GM10847 (cell line): ENCODE measurements around the gene C9orf85.

ENCODE experiments used
- POLR2A ChIP-seq: IDR thresholded peaks from 2 replicates; pipeline ENCODE4 v1.6.1; 2011; ENCODE audit not compliant: insufficient read length; ENCODE audit errors: extremely low read depth

C9orf85 gene, protein sequence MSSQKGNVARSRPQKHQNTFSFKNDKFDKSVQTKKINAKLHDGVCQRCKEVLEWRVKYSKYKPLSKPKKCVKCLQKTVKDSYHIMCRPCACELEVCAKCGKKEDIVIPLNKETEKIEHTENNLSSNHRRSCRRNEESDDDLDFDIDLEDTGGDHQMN

DNA sequence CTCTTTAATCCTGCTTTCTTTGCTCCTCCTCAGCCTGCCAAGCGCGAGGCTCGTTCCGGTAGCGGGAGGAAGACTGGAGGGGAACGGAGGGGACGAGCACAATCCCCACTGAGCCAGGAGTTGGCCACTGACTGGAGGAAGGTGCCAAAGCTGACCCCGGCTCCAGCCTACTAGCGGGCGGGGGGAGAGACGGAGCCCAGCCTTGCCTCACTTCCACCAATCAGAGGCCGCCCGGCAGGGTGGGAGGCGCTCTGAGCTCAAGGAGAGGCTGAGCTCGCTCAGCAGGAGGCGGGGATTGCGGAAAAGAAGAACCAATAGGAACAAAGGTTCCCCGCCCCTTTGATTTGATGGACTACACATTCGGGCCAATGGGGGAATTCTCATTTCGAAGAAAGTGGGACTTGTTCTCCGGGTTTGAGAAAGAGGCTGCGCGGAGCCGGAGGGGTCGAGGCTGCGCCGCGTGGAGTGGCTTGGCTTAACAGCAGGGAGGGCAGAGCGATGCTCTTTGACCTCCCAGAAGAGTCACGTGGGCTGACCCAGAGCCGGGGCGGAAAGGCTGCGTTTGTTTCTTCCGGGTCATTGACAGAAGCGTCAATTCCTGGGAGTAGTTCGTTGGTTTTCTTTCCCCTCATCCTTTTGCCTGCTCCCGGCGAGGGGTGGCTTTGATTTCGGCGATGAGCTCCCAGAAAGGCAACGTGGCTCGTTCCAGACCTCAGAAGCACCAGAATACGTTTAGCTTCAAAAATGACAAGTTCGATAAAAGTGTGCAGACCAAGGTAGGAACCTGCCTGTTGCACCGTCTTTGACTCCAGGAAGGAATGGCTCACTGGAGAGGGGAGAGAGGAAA is at the start of gene C9orf85, which contains the start of gene ABHD17B:
Gene C9orf85 (plus strand): TSS at position 579 of the 847 bp plus-strand sequence. CDS start 96 bp downstream, at position 675.
Gene ABHD17B (minus strand): TSS at position 133 of the 847 bp plus-strand sequence. CDS start 36,113 bp downstream, outside the sequence.
- peak; percentile 98 for TF ChIP-seq POLR2A

DNA sequence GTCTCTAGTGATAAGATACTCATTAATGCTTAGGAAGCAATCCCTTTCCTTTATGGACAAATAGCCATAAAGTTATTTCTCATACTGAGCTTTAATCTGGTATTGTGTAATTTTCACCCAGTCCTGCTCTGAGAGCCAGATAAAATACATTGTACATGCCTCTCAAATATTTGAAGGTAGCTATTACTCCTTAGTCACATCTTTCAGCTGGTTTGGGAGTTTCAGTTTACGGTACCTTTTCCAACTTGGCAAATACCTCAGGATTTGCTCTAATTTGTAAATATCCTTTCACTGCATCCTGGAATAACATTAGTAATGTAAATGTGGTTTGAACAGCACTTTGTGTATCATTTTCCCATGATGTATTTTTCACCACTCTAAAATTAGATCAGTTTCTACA is 47.8 kb upstream of the C9orf85 start:
- TF ChIP-seq POLR2A = no peak

DNA sequence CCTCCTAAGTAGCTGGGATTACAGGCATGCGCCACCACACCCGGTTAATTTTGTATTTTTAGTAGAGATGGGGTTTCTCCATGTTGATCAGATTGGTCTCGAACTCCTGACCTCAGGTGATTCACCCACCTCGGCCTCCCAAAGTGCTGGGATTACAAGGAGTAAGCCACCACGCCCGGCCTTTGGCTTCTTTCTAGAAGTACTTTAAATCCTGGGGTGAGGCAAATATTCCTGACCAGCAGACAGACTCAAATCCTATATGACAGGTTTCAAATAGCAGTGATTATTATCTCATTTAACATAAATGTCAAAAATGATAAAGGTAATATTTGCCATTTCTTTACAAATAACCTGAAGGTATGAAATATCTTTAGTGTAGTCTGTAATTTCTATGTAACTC is 36.1 kb upstream of the C9orf85 start:
- TF ChIP-seq POLR2A = no peak

DNA sequence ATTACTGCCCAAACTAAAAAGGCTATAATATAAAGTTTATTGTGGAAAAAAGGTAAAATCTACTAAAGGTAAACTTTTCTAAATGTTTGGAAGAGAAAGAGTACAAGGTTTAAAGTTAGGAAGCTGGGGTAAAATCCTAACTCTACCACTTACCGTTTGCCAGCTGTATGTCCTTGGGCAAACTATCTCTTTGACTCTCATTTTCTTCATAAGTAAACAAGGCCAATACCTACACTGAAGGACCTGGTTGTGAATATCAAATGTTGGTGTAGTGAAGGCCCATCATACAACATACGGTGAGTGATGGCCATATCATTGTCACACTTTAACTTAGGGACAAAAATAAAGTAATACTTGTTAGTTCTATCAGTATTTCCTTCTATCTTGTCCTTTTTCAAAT is 35.3 kb upstream of the C9orf85 start:
- TF ChIP-seq POLR2A = no peak

DNA sequence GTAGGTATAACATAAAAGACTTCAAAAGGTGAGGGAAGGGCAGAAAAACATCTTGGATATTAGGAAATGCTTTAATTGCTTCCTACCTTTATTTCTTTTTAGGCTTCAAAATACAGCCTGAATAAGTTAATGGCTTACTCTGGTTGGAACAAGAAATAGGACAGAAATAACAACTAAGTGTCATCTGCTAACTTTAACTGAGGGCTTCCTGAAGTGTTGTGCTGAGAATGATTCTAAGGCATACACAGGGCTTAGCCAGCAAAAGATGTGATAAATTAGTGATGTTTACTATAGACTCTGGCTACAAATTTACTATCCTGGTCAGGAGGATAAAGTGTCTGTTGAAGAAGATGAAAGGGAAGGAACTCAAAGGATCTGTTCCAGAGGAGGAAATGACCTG is 34.6 kb upstream of the C9orf85 start:
- TF ChIP-seq POLR2A = no peak

DNA sequence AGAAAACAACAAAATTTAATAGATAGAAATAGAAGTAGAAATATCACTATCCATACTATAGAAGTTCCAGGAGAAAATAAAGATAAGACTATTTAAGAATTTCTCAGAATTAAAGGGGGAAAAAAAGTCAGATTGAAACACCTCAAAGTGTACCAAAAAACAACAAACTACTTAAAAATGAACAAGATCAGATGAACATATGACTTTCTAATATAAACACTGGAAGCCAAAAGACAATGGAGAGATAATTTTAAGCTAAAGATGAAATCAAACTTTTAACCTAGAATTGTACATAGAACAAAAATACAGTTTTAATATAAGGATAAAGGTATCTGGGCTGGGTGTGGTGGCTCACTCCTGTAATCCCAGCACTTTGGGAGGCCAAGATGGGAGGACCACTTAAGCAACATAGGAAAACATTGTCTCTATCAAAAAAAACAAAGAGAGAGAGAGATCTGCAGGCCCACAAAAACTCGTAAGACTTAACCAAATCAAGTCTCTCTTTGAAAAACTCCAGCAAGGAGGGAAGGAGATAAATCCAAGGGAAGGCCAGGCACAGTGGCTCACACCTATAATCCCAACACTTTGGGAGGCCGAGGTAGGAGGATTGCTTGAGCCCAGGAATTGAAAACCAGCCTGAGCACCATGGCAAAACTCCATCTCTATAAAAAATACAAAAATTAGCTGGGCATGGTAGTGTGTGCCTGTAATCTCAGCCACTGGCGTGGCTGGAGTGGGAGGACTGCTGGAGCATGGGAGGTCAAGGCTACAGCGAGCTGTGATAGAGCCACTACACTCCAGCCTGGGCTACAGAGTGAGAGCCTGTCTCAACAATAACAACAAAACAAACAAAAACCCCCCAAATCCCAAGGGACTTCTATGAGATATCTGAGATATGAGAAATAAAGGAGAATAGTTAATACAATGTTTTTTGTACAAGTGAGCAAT is 32.8 kb upstream of the C9orf85 start:
- TF ChIP-seq POLR2A = no peak

DNA sequence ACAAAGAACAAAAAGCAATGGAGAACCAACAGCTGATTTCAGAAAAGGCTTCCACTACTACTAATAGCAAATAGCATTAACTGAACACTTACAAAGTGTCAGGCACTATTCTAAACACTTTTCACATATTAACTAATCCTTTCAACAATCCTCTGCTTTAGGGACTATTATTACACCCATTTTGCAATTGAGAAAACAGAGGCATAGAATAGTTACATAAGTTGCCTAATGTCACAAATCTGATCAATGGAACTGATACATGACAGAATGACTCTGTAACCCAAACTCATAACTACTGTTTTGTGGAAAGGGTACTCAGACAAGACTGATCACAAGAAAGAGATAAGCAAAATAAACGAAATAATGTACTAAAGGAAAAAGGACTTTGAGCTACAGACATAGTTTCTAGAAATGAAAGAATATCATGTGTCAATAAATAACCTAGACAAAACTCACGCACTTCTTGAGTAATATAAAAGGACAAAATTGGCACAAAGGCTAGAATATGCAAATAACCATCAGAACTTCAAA is 31.7 kb upstream of the C9orf85 start:
- TF ChIP-seq POLR2A = no peak

DNA sequence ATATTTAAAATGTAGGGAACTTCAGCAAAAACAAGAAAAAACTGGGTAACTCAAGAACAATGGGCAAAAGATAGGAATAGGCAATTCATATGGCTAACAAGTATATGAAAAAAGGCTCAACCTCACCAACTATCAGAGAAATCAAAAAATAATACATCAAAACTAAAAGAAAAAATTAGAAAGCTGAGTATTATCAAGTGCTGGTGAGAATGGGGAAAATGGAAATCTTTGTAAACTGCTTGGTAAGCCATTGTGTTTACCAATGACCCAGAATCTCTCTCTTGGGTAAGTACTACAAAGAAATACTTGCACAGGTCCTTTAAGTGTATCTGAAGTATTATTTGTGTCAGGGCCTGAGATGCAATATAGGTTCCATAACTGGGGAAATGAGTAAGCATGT is 27.4 kb upstream of the C9orf85 start:
- TF ChIP-seq POLR2A = no peak

DNA sequence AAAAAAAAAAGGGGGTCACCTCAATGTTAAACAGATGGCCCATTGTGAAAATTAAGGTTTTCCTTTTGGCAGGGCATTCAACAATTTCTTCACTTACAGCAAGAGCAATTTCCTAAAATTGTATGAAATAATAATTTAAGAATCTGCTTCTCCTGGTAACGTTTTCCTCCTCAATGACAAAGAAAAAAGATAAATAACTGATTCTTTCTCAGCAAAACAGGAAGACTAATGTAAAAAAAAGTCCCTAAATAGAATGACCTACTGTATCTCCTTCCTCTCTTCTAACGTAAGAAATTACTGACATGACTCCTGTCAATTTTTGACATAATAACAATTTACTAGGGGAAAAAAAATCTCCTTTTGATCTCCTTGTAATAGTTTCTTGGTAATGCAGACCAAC is 26.0 kb upstream of the C9orf85 start:
- no peak for TF ChIP-seq POLR2A

DNA sequence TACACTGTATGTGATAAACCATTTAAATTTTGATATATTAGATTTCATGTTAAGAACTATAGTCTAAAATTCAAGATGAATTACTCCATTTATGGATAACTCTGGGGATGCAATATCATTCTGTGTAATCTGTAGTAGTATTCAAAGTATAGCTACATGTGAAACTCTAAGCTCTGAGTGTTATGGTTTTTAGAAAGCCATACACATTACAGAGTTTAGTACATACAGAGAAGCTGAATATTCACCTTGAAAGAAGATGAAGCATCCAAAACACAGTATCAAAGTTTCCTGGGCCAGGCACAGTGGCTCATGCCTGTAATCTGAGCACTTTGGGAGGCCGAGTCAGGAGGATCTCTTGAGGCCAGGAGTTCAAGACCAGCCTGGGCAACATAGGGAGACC is 25.4 kb upstream of the C9orf85 start:
- TF ChIP-seq POLR2A = no peak

DNA sequence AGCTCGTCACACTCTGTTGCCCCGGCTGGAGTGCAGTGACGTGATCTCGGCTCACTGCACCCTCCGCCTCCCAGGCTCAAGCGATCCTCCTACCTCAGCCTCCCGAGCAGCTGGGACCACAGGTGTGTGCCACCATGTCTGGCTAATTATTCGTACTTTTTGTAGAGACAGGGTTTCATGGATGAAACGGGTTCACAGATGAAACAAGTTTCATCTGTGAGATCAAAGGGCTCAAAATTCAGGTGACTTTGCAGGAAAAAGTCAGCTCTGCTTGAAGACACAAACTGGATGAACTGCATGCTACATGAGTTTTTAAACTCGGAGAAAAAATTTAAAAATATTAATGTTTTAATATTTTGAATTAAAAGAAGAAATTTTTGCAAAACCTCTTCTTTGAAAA is 24.9 kb upstream of the C9orf85 start:
- no peak for TF ChIP-seq POLR2A

DNA sequence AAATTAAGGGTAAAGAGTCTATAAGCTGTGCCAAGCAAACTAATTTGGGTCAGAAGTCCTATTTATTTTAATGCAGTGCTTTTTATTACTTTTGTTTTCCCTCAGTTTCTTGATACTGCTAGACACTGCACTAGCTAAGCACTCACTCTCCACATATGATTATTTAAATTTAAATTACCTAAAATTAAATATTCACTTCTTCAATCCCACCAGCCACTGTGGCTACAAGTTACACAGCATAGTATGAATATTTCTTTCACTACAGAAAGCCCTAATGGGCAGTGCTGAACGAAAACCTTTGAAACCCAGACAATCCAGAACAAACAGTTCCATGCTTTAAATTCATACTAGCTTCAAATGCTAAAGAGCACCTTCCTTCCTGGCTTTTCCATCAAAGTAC is 24.1 kb upstream of the C9orf85 start:
- no peak for TF ChIP-seq POLR2A

DNA sequence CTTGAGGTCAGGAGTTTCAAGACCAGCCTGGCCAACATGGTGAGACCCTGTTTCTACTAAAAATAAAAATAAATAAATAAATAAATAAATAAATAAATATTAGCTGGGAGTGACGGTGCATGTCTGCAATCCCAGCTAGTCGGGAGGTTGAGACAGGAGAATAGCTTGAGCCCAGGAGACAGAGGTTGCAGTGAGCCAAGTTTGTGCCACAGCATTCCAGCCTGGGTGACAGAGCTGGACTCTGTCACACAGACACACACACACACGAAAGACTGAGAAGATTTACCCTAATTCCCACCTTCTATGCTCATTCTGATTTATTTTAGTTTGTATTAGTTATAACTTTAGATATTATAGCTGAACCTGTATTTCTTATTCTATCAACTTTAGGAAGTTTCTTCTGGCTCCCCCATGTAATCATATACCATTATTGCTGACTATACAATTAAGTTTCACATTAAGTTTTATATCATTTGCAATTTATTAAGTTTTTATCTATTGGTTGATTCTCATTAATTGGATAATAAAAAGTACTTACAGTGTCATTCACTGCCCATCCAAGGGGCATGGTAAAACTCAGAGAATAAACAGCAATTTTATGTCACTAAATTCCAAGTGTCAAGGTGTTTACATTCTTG is 21.3 kb upstream of the C9orf85 start:
- TF ChIP-seq POLR2A = no peak

DNA sequence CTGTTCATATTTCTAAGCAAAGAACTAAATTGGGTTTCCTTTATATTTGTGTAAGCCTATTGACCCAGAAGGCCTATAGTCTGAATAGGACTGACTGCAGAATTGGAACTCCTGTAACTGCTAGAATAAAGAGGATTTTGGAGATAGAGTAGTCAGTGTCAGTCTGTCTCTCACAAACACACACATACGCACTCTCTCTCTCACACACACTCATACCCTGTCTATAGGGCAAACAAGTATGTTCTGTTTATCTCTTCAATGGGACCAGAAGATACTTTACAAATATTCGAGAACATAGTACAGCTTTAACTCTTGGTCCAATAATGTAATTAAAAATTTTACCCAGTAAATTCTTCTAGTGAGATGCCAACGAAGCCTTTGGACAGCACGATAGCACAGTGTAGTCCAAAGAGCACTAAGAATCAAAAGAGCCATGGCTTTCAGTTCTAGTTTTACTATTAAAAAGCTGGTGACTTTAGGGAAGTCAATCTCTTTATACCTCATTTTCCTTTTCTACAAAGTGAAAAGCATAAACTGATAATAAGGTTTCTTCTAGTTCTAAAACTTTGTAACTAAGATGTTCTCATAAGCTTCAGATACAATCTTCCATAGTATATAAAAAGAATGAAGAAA is 19.8 kb upstream of the C9orf85 start:
- TF ChIP-seq POLR2A = no peak
